Keratinocyte (primary cell): Measurements from ENCODE around the gene SSX2IP.

Source experiments
- EZH2 ChIP-seq: IDR thresholded peaks from one replicate; pipeline ENCODE4 v1.6.1; 2012; ENCODE audit warnings: inconsistent platforms, mild to moderate bottlenecking, low read length, moderate library complexity
- TF ChIP-seq, protein P1 (sequence below), 3 experiments: IDR thresholded peaks in 1 of 3; conservative IDR thresholded peaks in 1 of 3; optimal IDR thresholded peaks in 1 of 3; 2 replicates in 2 of 3; 3 replicates in 1 of 3; pipeline versions ENCODE3 to v1.5.1; 2011; ENCODE audit warnings: low read length in 3 of 3, mild to moderate bottlenecking in 3 of 3, moderate library complexity in 2 of 3, control low read depth in 1 of 3, inconsistent platforms in 1 of 3; ENCODE audit not compliant: insufficient read depth in 2 of 3; ENCODE audit errors: extremely low read depth in 1 of 3

DNA sequence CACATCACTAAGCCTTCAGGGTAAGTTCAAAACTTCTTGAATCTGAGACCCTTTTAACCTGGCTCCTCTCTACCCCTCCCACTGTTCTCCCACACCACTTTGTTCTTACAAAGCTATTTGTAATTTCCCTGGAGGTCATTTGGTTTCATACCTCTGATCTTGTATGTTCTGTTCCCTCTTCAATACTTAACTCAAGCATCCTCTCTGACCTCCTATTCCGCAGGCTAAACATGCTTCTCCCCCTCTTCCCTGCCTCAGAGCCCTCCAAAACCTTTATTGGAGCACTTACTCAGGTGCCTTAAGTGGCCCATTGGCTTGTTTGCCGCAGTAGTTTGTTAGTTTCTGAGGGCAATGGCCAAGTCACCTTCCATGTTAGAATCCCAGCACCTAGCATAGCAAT lies 54.8 kb downstream of the SSX2IP start:
- TF ChIP-seq, protein P1, sequence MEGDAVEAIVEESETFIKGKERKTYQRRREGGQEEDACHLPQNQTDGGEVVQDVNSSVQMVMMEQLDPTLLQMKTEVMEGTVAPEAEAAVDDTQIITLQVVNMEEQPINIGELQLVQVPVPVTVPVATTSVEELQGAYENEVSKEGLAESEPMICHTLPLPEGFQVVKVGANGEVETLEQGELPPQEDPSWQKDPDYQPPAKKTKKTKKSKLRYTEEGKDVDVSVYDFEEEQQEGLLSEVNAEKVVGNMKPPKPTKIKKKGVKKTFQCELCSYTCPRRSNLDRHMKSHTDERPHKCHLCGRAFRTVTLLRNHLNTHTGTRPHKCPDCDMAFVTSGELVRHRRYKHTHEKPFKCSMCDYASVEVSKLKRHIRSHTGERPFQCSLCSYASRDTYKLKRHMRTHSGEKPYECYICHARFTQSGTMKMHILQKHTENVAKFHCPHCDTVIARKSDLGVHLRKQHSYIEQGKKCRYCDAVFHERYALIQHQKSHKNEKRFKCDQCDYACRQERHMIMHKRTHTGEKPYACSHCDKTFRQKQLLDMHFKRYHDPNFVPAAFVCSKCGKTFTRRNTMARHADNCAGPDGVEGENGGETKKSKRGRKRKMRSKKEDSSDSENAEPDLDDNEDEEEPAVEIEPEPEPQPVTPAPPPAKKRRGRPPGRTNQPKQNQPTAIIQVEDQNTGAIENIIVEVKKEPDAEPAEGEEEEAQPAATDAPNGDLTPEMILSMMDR (optimal IDR thresholded peaks at IDR 0.05 in 1 of 3, IDR thresholded peaks at IDR 0.05 in 1 of 3, conservative IDR thresholded peaks at IDR 0.05 in 1 of 3; ENCODE audit: extremely low read depth in 1 of 3, insufficient read depth in 2 of 3, low read length in 3 of 3), result no peak
- no peak for TF ChIP-seq EZH2
